OCI-LY3 (cell line): ENCODE measurements around the gene NDST1.

Experiments
- H2AFZ ChIP-seq: fragments of 200-600, 300-600 bp; shearing (Covaris generic); 2 replicates; pipeline ENCODE4 v1.6.0; 2014; ENCODE audit warnings: antibody characterized with exemption, low read depth, low read length
- H3K27ac ChIP-seq: fragments of 200-600, 300-600 bp; sonication (generic); 2 replicates; pipeline ENCODE4 v1.5.1; 2014; ENCODE audit warnings: mild to moderate bottlenecking, low read length, moderate library complexity, mixed read lengths
- H3K27me3 ChIP-seq: fragments of 200-600, 300-600 bp; sonication (generic); 2 replicates; pipeline ENCODE4 v1.6.1; 2014; ENCODE audit warnings: low read depth, low read length, mixed read lengths
- H3K36me3 ChIP-seq: fragments of 200-600, 300-600 bp; sonication (generic); replicated peaks from 2 replicates; pipeline ENCODE3; 2014; ENCODE audit warnings: low read depth, low read length, mixed read lengths
- H3K4me1 ChIP-seq: fragments of 300-600, 200-600 bp; sonication (generic); 2 replicates; pipeline ENCODE4 v1.6.1; 2014; ENCODE audit warnings: low read length, mixed read lengths
- H3K4me2 ChIP-seq: fragments of 200-600, 300-600 bp; sonication (generic); 2 replicates; pipeline ENCODE4 v1.6.1; 2014; ENCODE audit warnings: low read length, mixed read lengths
- H3K4me3 ChIP-seq: fragments of 300-600, 200-600 bp; sonication (generic); 2 replicates; pipeline ENCODE4 v1.5.1; 2014; ENCODE audit warnings: antibody characterized with exemption, mild to moderate bottlenecking, low read length, moderate library complexity
- H3K79me2 ChIP-seq: fragments of 300-600, 200-600 bp; shearing (Covaris generic); 2 replicates; pipeline ENCODE4 v1.6.1; 2014; ENCODE audit warnings: mild to moderate bottlenecking, low read length, mixed read lengths
- H3K9ac ChIP-seq: fragments of 300-600, 200-600 bp; shearing (Covaris generic); 2 replicates; pipeline ENCODE4 v1.6.0; 2014; ENCODE audit warnings: mild to moderate bottlenecking, low read length, moderate library complexity
- H3K9me3 ChIP-seq: fragments of 200-600, 300-600 bp; shearing (Covaris generic); 2 replicates; pipeline ENCODE4 v1.6.1; 2014; ENCODE audit warnings: low read length, mixed read lengths; ENCODE audit not compliant: insufficient read depth
- H4K20me1 ChIP-seq: fragments of 200-600, 300-600 bp; sonication (generic); 2 replicates; pipeline ENCODE4 v1.6.1; 2016; ENCODE audit warnings: low read length, mixed read lengths; ENCODE audit not compliant: insufficient read depth
- EZH2phosphoT487 ChIP-seq: fragments of 200-600 bp; shearing (Covaris generic); IDR thresholded peaks from 2 replicates; pipeline ENCODE4 v1.6.1; 2018; ENCODE audit warnings: antibody characterized with exemption, mixed run types, low read depth
- TF ChIP-seq, protein P1 (sequence below): fragments of 200-600, 300-600 bp; sonication (generic); IDR thresholded peaks from 2 replicates; pipeline ENCODE4 v1.5.1; 2014; ENCODE audit warnings: antibody characterized with exemption, low read length, low read depth

NDST1 gene

DNA sequence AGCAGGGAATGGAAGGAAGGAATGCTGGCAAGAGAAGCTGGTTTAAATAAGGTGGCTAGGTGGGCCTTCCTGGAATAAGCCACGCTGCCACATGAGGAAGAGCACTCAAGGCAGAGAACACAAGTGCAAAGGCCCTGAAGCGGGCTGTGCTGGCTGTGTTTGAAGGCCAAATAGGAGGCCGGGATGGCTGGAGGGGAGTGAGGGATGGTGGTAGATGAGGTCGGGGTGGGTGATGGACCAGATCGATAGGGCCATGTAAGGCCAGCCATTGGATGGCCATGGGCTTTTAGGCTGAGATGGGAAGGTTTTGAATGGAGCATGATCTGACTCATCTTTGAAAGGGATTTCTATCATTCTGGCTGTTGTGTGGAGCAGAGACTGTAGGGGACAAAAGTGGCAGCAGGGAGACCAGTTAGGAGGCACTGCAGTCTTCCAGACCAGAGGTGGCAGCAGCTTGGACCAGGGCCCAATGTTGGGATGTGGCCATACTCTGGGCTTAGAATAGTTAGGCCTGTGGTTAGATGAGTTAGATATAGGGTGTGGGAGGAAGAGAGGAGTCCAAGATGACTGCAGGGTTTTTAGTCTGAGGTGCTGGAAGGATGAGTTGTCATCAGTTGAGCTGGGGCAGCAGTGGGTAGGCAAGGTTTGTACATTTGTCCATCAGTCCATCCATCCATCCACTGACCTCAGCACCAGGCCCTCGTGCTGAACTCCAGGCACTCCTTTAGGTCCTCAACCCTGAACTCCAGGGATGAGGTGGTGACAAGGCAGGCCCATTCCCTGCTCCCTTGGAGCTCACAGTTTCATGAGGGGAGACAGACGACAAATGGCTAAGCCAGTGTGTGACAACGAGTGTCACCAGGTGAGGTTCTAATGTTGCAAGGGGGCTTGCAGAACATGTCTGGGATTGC lies 30.3 kb downstream of the NDST1 start:
- Histone ChIP-seq H3K9ac (no peak overlapping the region), H3K27ac (no peak overlapping the region), H3K4me1 (no peaks in the 10 kb centered on the region), H2AFZ (no peak overlapping the region), H3K79me2 (no peaks in the 10 kb centered on the region), H3K4me3 (no peak overlapping the region), H3K9me3 (no peaks in the 10 kb centered on the region), H4K20me1 (no peaks in the 10 kb centered on the region), H3K27me3 (no peaks in the 10 kb centered on the region), H3K36me3 (peaks cover 6% of the 10 kb centered on the region), H3K4me2 (no peak overlapping the region)
- TF ChIP-seq EZH2phosphoT487 = no peak
- TF ChIP-seq, protein P1, sequence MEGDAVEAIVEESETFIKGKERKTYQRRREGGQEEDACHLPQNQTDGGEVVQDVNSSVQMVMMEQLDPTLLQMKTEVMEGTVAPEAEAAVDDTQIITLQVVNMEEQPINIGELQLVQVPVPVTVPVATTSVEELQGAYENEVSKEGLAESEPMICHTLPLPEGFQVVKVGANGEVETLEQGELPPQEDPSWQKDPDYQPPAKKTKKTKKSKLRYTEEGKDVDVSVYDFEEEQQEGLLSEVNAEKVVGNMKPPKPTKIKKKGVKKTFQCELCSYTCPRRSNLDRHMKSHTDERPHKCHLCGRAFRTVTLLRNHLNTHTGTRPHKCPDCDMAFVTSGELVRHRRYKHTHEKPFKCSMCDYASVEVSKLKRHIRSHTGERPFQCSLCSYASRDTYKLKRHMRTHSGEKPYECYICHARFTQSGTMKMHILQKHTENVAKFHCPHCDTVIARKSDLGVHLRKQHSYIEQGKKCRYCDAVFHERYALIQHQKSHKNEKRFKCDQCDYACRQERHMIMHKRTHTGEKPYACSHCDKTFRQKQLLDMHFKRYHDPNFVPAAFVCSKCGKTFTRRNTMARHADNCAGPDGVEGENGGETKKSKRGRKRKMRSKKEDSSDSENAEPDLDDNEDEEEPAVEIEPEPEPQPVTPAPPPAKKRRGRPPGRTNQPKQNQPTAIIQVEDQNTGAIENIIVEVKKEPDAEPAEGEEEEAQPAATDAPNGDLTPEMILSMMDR = no peak

DNA sequence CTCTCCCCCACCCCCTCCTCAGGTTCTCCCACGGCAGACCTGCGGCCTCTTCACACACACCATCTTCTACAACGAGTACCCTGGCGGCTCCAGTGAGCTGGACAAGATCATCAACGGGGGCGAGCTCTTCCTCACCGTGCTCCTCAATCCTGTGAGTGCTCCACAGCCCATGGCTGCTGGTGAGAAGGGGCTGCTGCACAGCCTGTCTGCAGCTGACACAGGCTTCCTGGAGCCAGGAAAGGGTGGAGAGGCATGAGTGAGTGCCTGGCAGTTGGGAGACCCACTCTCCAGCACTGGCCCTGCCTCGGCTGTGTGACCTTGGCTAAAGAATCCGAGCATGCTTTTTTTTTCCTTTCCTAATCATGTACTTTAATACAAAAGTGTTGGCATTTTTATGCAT lies 31.3 kb downstream of the NDST1 start:
- no peaks in the 10 kb centered on the region for H3K9me3 ChIP-seq
- H3K4me3 ChIP-seq = no peak overlapping the region
- H3K4me2 ChIP-seq = no peak overlapping the region
- H3K4me1 ChIP-seq = no peaks in the 10 kb centered on the region
- no peak overlapping the region for H3K27ac ChIP-seq
- H4K20me1 ChIP-seq = no peaks in the 10 kb centered on the region
- H3K27me3 ChIP-seq = no peaks in the 10 kb centered on the region
- TF ChIP-seq, protein P1 = no peak
- TF ChIP-seq EZH2phosphoT487 = no peak
- H3K79me2 ChIP-seq = no peaks in the 10 kb centered on the region
- H3K9ac ChIP-seq = no peak overlapping the region
- H3K36me3 ChIP-seq = peaks cover 6% of the 10 kb centered on the region
- H2AFZ ChIP-seq = no peak overlapping the region

DNA sequence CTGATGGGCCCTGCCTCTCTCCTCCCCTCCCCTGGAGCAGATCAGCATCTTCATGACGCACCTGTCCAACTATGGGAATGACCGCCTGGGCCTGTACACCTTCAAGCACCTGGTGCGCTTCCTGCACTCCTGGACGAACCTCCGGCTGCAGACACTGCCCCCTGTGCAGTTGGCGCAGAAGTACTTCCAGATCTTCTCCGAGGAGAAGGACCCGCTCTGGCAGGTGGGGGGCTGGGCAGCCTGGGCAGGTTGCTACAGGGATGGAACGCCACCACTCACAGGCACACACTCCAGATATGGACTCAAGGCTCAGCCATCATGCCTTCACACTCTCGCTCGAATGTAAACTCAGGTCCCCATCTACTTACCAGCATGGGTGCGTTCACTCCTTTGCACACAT lies 32.1 kb downstream of the NDST1 start:
- no peaks in the 10 kb centered on the region for H3K9me3 ChIP-seq
- no peaks in the 10 kb centered on the region for H4K20me1 ChIP-seq
- no peak overlapping the region for H3K9ac ChIP-seq
- H3K4me2 ChIP-seq = no peak overlapping the region
- H3K4me3 ChIP-seq = no peak overlapping the region
- H3K4me1 ChIP-seq = peaks cover 4% of the 10 kb centered on the region; the same call in 1 of the 2 replicates
- H2AFZ ChIP-seq = no peak overlapping the region
- no peaks in the 10 kb centered on the region for H3K27me3 ChIP-seq
- H3K27ac ChIP-seq = no peak overlapping the region
- TF ChIP-seq, protein P1 = no peak
- TF ChIP-seq EZH2phosphoT487 = no peak
- no peaks in the 10 kb centered on the region for H3K79me2 ChIP-seq
- H3K36me3 ChIP-seq = peaks cover 6% of the 10 kb centered on the region

DNA sequence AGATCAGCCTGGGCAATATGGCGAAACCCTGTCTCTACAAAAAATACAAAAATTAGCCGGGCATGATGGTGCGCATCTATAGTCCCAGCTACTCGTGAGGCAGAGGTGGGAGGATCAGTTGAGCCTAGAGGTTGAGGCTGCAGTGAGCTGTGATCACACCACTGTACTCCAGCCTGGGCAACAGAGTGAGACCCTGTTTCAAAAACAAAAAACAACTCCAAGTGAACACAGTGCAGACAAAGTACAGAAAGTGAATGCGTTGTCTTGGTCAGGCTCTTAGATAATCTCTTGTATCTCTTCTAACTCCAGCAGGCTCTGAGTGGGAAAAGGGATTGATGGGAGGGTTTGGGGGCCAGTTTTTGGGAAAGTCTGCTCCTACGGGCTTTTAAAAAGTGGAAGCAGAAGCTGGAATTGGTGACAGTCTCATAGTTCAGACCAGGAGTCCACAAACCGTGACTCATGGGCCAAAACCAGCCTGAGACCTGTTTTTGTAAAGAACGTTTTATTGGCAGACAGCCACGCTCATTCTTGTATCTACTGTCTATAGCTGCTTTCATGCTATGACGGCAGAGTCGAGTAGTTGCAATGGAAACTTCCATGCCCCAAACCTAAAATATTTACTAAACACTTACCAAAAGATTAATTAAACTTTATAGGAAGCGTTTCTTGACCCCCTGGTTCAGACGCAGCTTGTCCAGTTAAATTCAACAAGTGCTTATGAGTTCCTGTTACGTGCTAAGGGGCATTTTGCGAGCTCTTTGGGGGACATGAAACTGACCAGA lies 32.9 kb downstream of the NDST1 start:
- Histone ChIP-seq H3K4me1 (peaks cover 4% of the 10 kb centered on the region; the same call in 1 of the 2 replicates), H3K27ac (no peak overlapping the region), H3K36me3 (peaks cover 6% of the 10 kb centered on the region), H3K9ac (no peak overlapping the region), H3K4me3 (no peak overlapping the region), H3K79me2 (no peaks in the 10 kb centered on the region), H3K27me3 (no peaks in the 10 kb centered on the region), H2AFZ (no peak overlapping the region), H3K4me2 (no peak overlapping the region), H4K20me1 (no peaks in the 10 kb centered on the region), H3K9me3 (no peaks in the 10 kb centered on the region)
- TF ChIP-seq, protein P1 = no peak
- no peak for TF ChIP-seq EZH2phosphoT487
